Mesenchymal stem cell (in vitro differentiated cells and primary cell): ENCODE results near the gene ASB4.

Experiments
- DNase-seq: peaks from one replicate; pipeline ENCODE4 v3.0.0-alpha.2; 2013
- H2AFZ ChIP-seq: one replicate; pipeline ENCODE4 v1.6.1; 2013; ENCODE audit warnings: low read depth, mild to moderate bottlenecking, control low read depth, inconsistent platforms, low read length, moderate library complexity
- H2AK5ac ChIP-seq: 2 replicates; pipeline ENCODE4 v1.6.1; 2013; ENCODE audit warnings: low read length, moderate library complexity, mild to moderate bottlenecking, inconsistent platforms; ENCODE audit not compliant: severe bottlenecking
- H2BK120ac ChIP-seq: one replicate; pipeline ENCODE4 v1.6.1; 2013; ENCODE audit warnings: low read depth, mild to moderate bottlenecking, inconsistent platforms, low read length, moderate library complexity
- H2BK12ac ChIP-seq, 2 experiments: one replicate each; pipeline ENCODE4 v1.6.1; 2013; ENCODE audit warnings: inconsistent platforms in 2 of 2, low read length in 2 of 2, mild to moderate bottlenecking in 2 of 2, moderate library complexity in 2 of 2, control low read depth in 1 of 2
- H2BK15ac ChIP-seq: one replicate; pipeline ENCODE4 v1.6.1; 2013; ENCODE audit warnings: mild to moderate bottlenecking, low read depth, inconsistent platforms; ENCODE audit not compliant: poor library complexity, severe bottlenecking
- H2BK5ac ChIP-seq: 2 replicates; pipeline ENCODE4 v1.6.1; 2013; ENCODE audit warnings: low read depth, mild to moderate bottlenecking, low read length, control low read depth, inconsistent platforms; ENCODE audit not compliant: poor library complexity, severe bottlenecking
- H3K14ac ChIP-seq, 2 experiments: one replicate each; pipeline ENCODE4 v1.6.1; 2013; ENCODE audit warnings: inconsistent platforms in 2 of 2, low read length in 2 of 2, control low read depth in 1 of 2, mild to moderate bottlenecking in 1 of 2, moderate library complexity in 1 of 2
- H3K18ac ChIP-seq, 2 experiments: one replicate each; pipeline ENCODE4 v1.6.1; 2013; ENCODE audit warnings: inconsistent platforms in 2 of 2, low read length in 2 of 2, control low read depth in 1 of 2, low read depth in 1 of 2, mild to moderate bottlenecking in 1 of 2
- H3K23ac ChIP-seq, 2 experiments: one replicate each; pipeline ENCODE4 v1.6.1; 2013; ENCODE audit warnings: inconsistent platforms in 2 of 2, low read length in 2 of 2, mild to moderate bottlenecking in 2 of 2, moderate library complexity in 2 of 2, control low read depth in 1 of 2
- H3K27ac ChIP-seq: 2 replicates; pipeline ENCODE4 v1.5.1; 2013; ENCODE audit warnings: mild to moderate bottlenecking, moderate library complexity, low read length, control low read depth, inconsistent platforms; ENCODE audit not compliant: poor library complexity, severe bottlenecking
- H3K27me3 ChIP-seq, 2 experiments: 2 replicates each; pipeline versions ENCODE4 v1.6.1 to v1.7.0; 2013; ENCODE audit warnings: low read length in 2 of 2, mild to moderate bottlenecking in 2 of 2, moderate library complexity in 2 of 2, control low read depth in 1 of 2, inconsistent platforms in 1 of 2; ENCODE audit not compliant: control insufficient read depth in 1 of 2, insufficient read depth in 1 of 2
- H3K36me3 ChIP-seq, 2 experiments: 2 replicates each; pipeline versions ENCODE4 v1.6.1 to v1.7.0; 2013; ENCODE audit warnings: low read length in 2 of 2, control low read depth in 1 of 2, inconsistent platforms in 1 of 2, low read depth in 1 of 2, mild to moderate bottlenecking in 1 of 2; ENCODE audit not compliant: insufficient read depth in 2 of 2, control insufficient read depth in 1 of 2
- H3K4ac ChIP-seq, 2 experiments: one replicate each; pipeline ENCODE4 v1.6.1; 2013; ENCODE audit warnings: inconsistent platforms in 2 of 2, low read length in 2 of 2, mild to moderate bottlenecking in 2 of 2, moderate library complexity in 2 of 2, control low read depth in 1 of 2, low read depth in 1 of 2
- H3K4me1 ChIP-seq: 2 replicates; pipeline ENCODE4 v1.6.1; 2013; ENCODE audit warnings: low read depth, low read length, control low read depth; ENCODE audit not compliant: control insufficient read depth, insufficient read depth
- H3K4me2 ChIP-seq: 2 replicates; pipeline ENCODE4 v1.6.1; 2013; ENCODE audit warnings: low read length, mild to moderate bottlenecking, inconsistent platforms; ENCODE audit not compliant: poor library complexity, severe bottlenecking
- H3K4me3 ChIP-seq, 2 experiments: 2 replicates each; pipeline versions ENCODE4 v1.5.1 to v1.7.0; 2013; ENCODE audit warnings: low read length in 2 of 2, mild to moderate bottlenecking in 2 of 2, control low read depth in 1 of 2, low read depth in 1 of 2; ENCODE audit not compliant: insufficient read depth in 1 of 2
- H3K79me1 ChIP-seq: replicated peaks from 2 replicates; pipeline ENCODE4 v1.6.1; 2013; ENCODE audit warnings: mild to moderate bottlenecking, control low read depth, low read length, inconsistent platforms; ENCODE audit not compliant: poor library complexity, severe bottlenecking
- H3K9ac ChIP-seq: 2 replicates; pipeline ENCODE4 v1.7.0; 2013; ENCODE audit warnings: mild to moderate bottlenecking, low read length, moderate library complexity
- H3K9me3 ChIP-seq: 2 replicates; pipeline ENCODE4 v1.7.0; 2013; ENCODE audit warnings: mild to moderate bottlenecking, low read length; ENCODE audit not compliant: control insufficient read depth
- H4K8ac ChIP-seq: one replicate; pipeline ENCODE4 v1.6.1; 2013; ENCODE audit warnings: inconsistent platforms, mild to moderate bottlenecking, low read length, moderate library complexity
- H4K91ac ChIP-seq: one replicate; pipeline ENCODE4 v1.6.1; 2013; ENCODE audit warnings: mild to moderate bottlenecking, low read length, inconsistent platforms
- WGBS: methylation state at CpG from one replicate; pipeline ENCODE4 v1.1.7; 2013; ENCODE audit warnings: mixed read lengths; 5-methylcytosine and 5-hydroxymethylcytosine counted together

Gene ASB4

GRCh38 chr7:95536656-95537311 lies 51.0 kb downstream of the ASB4 start:
- no peak overlapping the region for H4K91ac ChIP-seq
- H3K14ac ChIP-seq: no peak overlapping the region
- H3K9me3 ChIP-seq: no peaks in the 10 kb centered on the region
- 94% methylated on average over 1 of the region's 2 CpGs for WGBS
- H3K4ac ChIP-seq: no peak overlapping the region
- no peak overlapping the region for H3K23ac ChIP-seq
- peaks cover 0 to 4% of the 10 kb centered on the region in 2 experiments for H3K27me3 ChIP-seq
- no peak overlapping the region for H3K27ac ChIP-seq
- H3K4me3 ChIP-seq: no peak overlapping the region
- no peak overlapping the region for H2BK5ac ChIP-seq
- no peak overlapping the region for H3K18ac ChIP-seq
- no peak overlapping the region for H2AK5ac ChIP-seq
- no peak overlapping the region for H3K9ac ChIP-seq
- H2AFZ ChIP-seq: no peak overlapping the region
- H2BK15ac ChIP-seq: no peak overlapping the region
- no peak overlapping the region for H3K4me2 ChIP-seq
- DNase-seq: no peak
- H2BK120ac ChIP-seq: no peak overlapping the region
- H4K8ac ChIP-seq: no peak overlapping the region
- no peaks in the 10 kb centered on the region for H3K4me1 ChIP-seq
- H3K36me3 ChIP-seq: no peaks in the 10 kb centered on the region
- no peak overlapping the region for H2BK12ac ChIP-seq
- H3K79me1 ChIP-seq: no peaks in the 10 kb centered on the region

GRCh38 chr7:95537468-95537867 lies 51.7 kb downstream of the ASB4 start:
- Histone ChIP-seq H3K4ac (no peak overlapping the region), H3K9ac (no peak overlapping the region), H2AFZ (no peak overlapping the region), H2BK5ac (no peak overlapping the region), H3K27me3 (peaks cover 0 to 4% of the 10 kb centered on the region in 2 experiments), H2AK5ac (no peak overlapping the region), H2BK12ac (no peak overlapping the region), H3K9me3 (no peaks in the 10 kb centered on the region), H3K36me3 (no peaks in the 10 kb centered on the region), H3K4me1 (no peaks in the 10 kb centered on the region), H3K27ac (no peak overlapping the region), H3K79me1 (no peaks in the 10 kb centered on the region), H3K4me2 (no peak overlapping the region), H4K8ac (no peak overlapping the region), H3K4me3 (no peak overlapping the region), H3K18ac (no peak overlapping the region), H4K91ac (no peak overlapping the region), H2BK120ac (no peak overlapping the region), H3K23ac (no peak overlapping the region), H2BK15ac (no peak overlapping the region), H3K14ac (no peak overlapping the region)
- DNase-seq: no peak
- WGBS: 100% methylated on average over 2 of the region's 2 CpGs

GRCh38 chr7:95539426-95539825 lies 53.7 kb downstream of the ASB4 start:
- H2BK120ac ChIP-seq: no peak overlapping the region
- no peak overlapping the region for H4K91ac ChIP-seq
- H3K4me2 ChIP-seq: no peak overlapping the region
- no peak overlapping the region for H3K27ac ChIP-seq
- H3K18ac ChIP-seq: no peak overlapping the region
- H3K79me1 ChIP-seq: no peaks in the 10 kb centered on the region
- H3K4ac ChIP-seq: no peak overlapping the region
- H3K4me1 ChIP-seq: no peaks in the 10 kb centered on the region
- H3K14ac ChIP-seq: no peak overlapping the region
- DNase-seq: no peak
- no peak overlapping the region for H3K4me3 ChIP-seq
- H3K36me3 ChIP-seq: no peaks in the 10 kb centered on the region
- no peak overlapping the region for H2BK12ac ChIP-seq
- no peak overlapping the region for H3K23ac ChIP-seq
- H2BK5ac ChIP-seq: no peak overlapping the region
- H2BK15ac ChIP-seq: no peak overlapping the region
- no peak overlapping the region for H2AFZ ChIP-seq
- no peak overlapping the region for H3K9ac ChIP-seq
- H3K9me3 ChIP-seq: no peaks in the 10 kb centered on the region
- no peak overlapping the region for H4K8ac ChIP-seq
- peaks cover 0 to 4% of the 10 kb centered on the region in 2 experiments for H3K27me3 ChIP-seq
- H2AK5ac ChIP-seq: no peak overlapping the region

- WGBS: no CpG with 5 or more reads among the region's 1 CpG
- H3K9me3 ChIP-seq: no peaks in the 10 kb centered on the region
- H3K79me1 ChIP-seq: no peaks in the 10 kb centered on the region
- H3K14ac ChIP-seq: no peak overlapping the region
- no peak overlapping the region for H3K4ac ChIP-seq
- no peak overlapping the region for H2BK5ac ChIP-seq
- DNase-seq: no peak
- H3K18ac ChIP-seq: no peak overlapping the region
- peaks cover 2% of the 10 kb centered on the region for H3K4me1 ChIP-seq
- no peak overlapping the region for H3K4me2 ChIP-seq
- no peak overlapping the region for H3K9ac ChIP-seq
- H2BK12ac ChIP-seq: no peak overlapping the region
- H3K36me3 ChIP-seq: no peaks in the 10 kb centered on the region
- no peak overlapping the region for H3K27ac ChIP-seq
- no peak overlapping the region for H3K23ac ChIP-seq
- no peak overlapping the region for H3K4me3 ChIP-seq
- H2BK15ac ChIP-seq: no peak overlapping the region
- no peak overlapping the region for H4K8ac ChIP-seq
- no peak overlapping the region for H2BK120ac ChIP-seq
- no peaks in the 10 kb centered on the region for H3K27me3 ChIP-seq
- H4K91ac ChIP-seq: no peak overlapping the region
- no peak overlapping the region for H2AK5ac ChIP-seq
- H2AFZ ChIP-seq: no peak overlapping the region
These were observed 54.6 kb downstream of the ASB4 start for GRCh38 chr7:95540366-95540765.
